IPS-NIHi11 (cell line): ENCODE measurements around the gene CAPN3.
"Not testable (repeated sequence)": the region's sequence is repeated elsewhere in the genome, so short reads cannot be mapped to it uniquely, and the experiment has no call there.

Experiments used
- DNase-seq: peaks from one replicate; pipeline ENCODE4 v3.0.0; 2012; ENCODE audit warnings: mixed read lengths, low spot score

The CAPN3 gene

DNA sequence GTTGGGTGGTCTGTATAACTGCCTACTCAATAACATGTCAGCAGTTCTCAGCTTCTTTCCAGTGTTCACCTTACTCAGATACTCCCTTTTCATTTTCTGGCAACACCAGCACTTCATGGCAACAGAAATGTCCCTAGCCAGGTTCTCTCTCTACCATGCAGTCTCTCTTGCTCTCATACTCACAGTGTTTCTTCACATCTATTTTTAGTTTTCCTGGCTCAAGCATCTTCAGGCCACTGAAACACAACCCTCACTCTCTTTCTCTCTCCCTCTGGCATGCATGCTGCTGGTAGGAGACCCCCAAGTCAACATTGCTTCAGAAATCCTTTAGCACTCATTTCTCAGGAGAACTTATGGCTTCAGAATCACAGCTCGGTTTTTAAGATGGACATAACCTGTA lies at the start of gene CAPN3:
CAPN3 (plus strand) TSS at position 253 of the 400 bp plus-strand sequence. CDS start 305 bp downstream, outside the sequence.
- DNase-seq: no peak

DNA sequence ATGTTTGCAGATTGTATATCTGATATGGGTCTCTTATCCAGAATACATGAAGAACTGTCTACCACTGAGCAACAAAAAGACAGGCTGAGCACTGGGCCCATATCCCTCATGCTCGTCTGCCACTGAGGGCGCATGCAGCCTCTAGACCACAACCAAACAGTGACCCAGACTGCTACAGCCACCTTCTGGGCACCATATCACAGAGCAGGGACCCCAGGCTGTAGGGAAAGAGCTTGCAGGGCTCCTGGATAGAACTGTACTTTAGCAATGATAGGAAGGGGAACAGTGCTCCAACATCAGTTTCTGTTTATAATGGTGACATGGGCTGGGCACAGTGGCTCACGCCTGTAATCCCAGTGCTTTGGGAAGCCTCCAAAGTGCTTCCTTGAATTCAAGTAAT lies 45.8 kb upstream of the CAPN3 start:
- DNase-seq: no peak

DNA sequence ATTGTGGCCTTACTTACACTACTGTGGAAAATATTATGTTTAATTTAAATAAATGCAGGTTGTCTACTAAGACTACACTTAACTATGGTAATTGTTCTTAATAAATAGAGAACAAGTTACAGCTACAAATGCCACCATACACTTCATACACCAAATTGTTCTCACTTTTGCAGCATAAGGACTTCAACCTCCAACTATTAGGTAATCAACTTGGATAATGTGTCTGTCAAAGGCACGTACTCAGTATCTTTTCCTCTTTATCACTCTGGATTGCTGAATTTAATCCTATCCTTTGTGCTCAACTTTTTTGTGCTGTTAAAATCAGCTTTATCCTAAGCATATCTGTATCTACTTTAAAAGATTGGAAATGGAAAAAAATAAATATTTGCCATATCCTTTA lies 44.5 kb upstream of the CAPN3 start:
- DNase-seq: no peak

DNA sequence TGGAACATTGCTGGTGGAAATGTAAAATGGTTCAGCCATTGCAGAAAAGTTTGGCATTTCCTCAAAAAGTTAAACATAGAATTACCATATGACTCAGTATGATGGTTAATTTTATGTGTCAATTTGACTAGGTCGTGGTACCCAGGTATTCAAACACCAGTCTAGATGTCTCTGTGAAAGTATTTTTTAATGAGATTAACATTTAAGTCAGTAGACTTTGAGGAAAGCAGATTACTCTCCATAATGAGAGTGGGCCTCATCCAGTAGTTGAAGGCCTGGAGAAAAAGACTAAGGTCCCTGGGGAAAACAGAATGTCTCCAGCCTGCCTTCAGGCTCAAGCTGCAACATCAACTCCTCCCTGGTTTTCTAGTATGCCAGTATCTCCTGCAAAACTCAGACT lies 43.8 kb upstream of the CAPN3 start:
- DNase-seq: no peak

DNA sequence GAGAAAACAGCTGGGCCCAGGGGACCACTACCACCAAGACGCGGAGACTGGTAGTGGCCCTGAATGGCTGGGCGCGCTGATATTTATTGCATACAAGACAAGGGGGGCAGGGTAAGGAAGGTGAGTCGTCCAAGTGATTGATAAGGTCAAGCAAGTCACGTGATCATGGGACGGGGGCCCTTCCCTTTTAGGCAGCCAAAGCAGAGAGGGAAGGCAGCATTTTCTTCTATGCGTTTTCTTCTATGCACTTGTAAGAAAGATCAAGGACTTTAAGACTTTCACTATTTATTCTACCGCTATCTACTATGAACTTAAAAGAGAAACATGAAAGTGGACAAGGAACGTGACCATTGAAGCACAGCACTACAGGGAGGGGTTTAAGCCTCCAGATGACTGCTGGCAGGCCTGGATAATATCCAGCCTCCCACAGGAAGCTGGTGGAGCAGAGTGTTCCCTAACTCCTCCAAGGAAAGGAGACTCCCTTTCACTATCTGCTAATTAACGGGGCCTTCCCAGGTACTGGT lies 43.0 kb upstream of the CAPN3 start:
- DNase-seq: not testable (repeated sequence)

DNA sequence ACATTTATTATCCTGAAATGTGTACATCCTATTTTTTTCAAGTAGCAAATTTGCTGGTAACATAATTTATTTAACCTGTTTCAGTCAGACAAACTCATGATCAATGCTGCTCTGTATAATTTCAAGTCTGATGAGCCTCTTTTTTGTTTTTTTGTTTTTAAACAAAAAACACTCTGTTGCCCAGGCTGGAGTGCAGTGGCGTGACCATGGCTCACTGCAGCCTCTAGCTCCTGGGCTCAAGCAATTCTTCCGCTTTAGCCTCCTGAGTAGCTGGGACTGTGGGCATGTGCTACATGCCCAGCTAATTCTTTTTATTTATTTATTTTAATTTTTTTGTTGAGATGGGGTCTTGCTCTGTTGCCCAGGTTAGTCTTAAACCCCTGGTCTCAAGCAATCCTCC lies 40.1 kb upstream of the CAPN3 start:
- DNase-seq: no peak

DNA sequence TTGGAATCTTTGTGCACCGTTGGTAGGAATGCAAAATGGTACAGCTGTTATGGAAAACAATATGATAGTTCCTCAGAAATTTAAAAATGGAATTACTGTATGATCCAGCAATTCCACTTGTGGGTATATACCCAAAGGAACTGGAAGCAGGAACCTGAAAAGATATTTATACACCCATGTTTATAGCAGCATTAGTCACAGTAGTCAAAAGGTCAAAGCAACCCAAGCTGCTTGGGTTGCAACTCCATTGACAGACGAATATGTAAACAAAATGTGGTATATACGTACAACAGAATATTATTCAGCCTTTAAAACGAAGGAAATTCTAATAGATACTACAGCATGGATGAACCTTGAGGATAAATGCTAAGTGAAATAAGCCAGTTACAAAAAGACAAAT lies 35.0 kb upstream of the CAPN3 start:
- DNase-seq: no peak

DNA sequence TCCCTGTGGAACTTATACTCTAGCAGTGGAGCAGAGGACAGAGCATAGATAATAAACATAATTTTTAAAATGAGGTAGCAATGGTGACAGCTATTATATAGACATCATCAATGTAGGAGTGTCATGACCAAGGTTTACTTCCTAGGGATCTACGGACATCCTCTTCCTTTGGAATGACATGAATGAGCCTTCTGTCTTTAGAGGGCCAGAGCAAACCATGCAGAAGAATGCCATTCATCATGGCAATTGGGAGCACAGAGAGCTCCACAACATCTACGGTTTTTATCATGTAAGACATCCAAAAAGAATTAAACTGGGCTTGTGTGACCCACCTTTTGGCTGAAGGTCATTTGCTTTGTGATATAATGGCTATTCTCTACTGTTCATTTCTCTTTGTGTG lies 30.1 kb upstream of the CAPN3 start:
- DNase-seq: no peak

DNA sequence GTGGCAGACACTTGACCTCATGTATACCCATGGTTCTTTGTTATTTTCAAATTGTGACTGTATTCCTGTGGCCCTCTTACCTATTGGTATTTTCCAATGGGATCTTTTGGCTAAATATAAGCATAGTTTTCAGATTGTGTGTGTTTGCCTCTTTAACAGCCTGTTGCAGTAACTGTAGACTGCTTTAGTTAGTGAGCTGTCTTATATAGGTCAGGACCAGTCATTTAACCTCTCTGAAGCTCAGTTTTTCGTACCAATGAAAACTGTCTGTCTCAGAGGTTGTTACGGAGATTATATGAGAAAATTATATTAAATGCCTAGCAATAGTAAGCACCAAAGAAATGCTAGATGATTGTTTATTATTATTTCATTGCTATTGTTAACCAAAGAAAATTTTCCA lies 29.3 kb upstream of the CAPN3 start:
- DNase-seq: no peak

DNA sequence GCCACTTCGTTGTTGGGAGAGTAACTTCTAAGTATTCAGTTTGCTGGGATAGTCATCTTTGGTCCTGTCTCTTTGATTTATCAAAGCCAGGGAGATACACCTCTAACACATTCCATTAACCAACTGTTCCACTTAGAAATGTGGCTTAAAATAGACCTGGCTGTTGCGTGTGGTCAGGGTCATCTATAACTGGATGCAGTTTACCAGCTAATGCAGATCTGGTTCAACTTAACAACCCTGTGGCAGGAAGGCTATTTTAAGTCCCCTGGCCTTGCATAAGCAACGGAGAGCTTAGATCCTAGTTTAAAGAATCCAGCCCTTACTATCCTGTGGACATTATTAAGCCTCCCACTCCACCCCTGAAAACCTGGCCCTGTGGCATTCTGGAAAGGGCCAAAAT lies 28.1 kb upstream of the CAPN3 start:
- DNase-seq: no peak

DNA sequence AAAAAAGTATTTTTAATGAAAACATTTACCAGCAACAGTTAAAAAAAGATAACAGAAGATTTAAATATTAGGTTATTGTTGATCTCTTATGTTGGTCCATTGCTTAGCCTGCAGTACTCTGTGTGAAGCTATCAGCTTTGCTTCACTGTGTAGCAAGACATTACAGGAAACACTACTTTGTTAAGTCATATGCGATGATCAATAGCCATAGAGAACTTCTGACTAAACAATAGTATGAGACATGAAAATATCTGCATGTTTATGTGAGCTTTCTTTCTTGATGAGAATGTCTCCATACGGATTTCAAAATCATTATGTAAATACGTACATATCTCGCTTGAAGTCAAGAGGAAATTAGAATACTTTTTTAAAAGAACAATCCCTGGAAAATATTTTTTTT lies 27.0 kb upstream of the CAPN3 start:
- DNase-seq: no peak

DNA sequence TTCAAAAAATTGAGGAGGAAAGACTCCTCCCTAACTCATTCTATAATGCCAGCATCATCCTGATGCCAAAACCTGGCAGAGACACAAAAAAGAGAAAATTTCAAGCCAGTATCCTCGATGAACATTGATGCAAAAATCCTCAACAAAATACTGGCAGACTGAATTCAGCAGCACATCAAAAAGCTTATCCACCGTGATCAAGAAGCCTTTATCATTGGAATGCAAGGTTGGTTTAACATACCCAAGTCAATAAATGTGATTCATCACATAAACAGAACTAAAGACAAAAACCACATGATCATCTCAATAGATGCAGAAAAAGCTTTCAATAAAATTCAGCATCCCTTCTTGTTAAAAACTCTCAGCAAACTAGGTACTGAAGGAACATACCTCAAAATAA lies 24.2 kb upstream of the CAPN3 start:
- no peak for DNase-seq

DNA sequence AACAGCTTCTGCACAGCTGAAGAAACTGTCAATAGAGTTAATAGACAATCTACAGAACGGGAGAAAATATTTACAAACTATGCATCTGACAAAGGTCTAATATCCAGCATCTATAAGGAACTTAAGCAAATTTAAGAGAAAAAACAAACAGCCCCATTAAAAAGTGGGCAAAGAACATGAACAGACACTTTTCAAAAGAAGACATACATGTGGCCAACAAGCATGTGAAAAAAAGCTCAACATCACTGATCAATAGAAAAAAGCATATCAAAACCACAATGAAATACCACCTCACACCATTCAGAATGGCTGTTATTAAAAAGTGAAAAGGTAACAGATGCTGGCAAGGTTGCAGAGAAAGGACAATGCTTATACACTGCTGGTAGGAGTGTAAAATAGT lies 22.7 kb upstream of the CAPN3 start:
- DNase-seq: not testable (repeated sequence)

DNA sequence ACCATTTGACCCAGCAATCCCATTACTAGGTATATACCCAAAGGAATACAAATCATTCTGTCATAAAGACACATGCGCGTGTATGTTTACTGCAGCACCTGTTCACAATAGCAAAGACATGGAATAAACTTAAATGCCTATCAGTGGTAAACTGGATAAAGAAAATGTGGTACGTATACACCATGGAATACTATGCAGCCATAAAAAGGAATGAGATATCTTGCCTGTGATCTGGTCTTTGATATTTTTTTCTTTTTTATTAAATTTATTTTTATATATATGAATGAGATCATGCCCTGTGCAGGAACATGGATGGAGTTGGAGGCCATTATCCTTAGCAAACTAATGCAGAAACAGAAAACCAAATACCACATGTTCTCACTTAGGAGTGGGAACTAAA lies 22.2 kb upstream of the CAPN3 start:
- not testable (repeated sequence) for DNase-seq

DNA sequence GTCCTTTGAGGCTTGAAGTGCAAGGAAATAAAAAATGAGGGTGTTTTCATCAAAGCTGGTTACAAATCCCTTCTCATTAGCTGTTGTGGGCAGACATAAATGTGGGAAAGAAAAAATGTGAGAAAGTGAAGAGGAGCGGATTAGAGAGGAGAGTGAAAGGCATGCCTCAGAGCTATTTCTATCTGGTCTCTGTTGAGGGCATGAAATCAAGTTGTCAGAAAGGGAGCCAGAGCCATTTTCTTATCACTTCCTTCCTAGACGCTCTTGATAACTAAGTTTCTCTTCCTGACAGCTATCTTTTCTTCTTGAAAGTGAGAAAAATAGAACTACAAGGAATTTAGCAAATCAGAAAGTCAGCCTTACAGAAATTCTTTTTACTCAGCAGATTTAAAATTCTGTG lies 20.8 kb upstream of the CAPN3 start:
- DNase-seq: no peak

DNA sequence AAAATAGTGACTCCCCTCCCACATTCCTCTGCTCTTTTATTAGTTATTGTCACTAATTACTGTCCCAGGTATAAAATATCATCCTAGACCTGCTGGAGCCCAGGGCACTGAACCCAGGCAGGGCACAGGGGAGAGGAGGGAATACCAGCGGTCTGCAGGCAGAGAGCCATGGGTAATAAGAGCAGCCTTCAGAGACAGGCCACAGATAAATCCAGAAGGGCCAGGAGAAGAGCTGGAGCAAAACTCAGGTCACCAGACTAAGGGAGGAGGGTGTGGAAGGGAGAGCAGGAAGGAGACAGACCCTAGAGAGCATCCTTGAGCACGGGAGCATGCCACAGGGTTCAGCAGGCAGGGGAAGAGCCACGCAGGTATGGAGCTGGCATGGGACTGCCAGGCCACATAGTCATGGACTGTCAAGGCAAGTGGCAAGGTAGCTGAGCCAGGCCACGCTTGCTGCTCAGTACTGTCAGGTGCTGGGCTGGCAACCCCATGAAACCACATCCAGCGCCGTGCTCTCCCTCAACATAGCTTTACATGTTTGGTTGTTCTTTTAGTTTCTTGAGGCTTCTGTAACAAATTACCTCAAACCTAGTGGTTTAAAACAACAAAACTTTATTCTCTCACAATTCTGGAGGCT lies 15.6 kb upstream of the CAPN3 start:
- DNase-seq: no peak

DNA sequence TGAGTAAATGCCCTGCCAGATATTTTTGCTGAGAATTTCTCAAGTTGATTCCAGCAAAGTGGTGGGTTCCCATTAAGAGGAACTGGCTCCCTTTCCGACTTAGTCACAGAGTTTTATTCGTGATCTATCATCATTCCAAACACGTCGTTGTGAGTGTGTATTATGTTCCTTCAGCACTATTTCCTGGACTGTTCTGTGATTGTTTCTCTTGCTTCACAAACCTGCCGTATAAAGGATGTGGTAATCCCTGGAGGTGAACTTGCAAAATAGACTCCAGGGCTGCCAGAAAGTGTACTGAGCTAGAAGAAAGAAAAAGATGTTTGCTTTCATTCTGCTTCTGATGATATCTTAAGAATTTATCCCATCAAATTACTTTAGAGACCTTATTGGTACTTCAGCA lies 14.5 kb upstream of the CAPN3 start:
- DNase-seq: no peak

DNA sequence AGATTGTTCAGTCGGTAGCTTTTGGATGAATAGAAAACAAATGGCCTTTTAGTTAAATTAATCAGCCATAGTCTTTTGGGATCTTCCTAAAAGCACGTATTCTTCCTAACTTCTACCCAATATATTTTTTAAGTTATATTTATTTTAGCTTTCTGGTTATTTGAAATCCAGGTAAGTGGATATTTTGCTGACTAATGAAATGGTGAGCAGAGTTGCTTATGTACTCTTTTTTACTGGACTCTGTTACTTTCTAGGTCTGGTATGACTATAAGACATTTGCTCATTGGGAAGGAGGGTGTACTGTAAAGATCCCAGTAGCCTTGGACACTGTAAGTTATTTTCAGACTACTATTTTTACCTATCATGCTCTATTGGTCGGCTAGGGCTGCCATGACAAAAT lies 13.8 kb upstream of the CAPN3 start:
- no peak for DNase-seq

DNA sequence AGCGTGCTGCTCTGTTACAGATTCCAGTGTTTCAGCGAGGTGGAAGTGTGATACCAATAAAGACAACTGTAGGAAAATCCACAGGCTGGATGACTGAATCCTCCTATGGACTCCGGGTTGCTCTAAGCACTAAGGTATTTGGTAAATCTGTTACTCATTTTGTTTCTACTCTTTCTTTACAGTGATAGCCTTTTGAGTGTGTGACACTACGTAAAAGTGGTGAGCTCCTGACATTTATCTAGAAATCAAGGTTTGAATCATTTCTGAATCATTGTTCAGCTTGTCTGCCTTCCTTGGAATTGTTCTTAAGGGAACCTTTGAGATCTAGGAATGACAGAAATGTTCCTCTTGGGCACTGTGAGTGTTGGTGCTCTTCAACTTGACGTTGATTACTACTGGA lies 11.2 kb upstream of the CAPN3 start:
- DNase-seq: no peak

DNA sequence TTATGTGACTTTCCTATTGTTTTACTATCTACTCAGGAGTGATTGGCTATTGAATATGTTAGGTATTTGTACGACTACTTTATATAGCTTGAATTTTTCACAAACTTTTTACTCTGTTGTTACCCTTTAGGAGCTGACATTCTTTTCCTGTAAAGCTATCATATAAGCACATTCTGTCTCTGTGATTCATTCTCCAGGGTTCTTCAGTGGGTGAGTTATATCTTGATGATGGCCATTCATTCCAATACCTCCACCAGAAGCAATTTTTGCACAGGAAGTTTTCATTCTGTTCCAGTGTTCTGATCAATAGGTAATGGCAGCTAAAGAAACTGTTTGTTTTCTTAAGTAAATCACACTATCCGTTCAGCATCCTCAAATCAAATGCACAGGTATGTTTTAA lies 10.1 kb upstream of the CAPN3 start:
- no peak for DNase-seq

DNA sequence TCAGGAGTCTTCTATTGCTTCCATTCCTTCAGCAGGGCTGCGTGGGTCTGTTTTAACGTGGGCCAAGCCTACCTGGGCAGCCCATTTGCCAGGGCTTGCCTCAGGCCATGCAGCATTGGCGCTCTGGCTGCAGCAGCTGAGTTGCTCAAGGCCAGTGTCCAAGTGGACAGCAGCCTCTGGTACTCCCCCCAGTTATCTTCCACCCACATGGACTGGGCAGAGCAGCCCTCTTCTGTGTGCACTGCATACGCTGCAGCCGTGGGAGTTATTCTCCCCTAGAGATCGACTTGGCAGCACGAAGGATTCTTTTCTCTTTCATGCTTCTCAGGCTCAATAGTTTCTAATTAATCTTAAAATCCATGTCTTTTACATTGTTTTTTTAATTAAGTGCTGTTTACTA lies 6.9 kb upstream of the CAPN3 start:
- no peak for DNase-seq

DNA sequence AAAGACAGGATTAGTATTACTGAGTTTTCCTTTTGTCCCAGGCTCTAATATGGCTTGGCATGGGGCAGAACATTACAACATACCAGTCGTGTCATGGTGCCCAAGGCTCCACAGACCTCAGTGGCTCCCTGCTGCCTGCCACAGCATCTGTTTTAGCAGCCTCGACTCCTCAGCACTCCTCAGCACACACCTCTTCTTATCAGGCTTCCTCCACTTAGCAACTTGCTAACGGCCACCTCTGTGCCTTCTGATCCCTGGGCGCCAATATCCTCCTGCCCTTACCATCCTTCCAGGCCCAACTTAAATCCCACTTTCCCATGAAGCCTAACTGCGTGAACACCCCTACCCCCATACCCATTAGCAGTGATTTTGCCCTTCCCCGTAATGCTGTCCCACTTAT lies 6.2 kb upstream of the CAPN3 start:
- no peak for DNase-seq

DNA sequence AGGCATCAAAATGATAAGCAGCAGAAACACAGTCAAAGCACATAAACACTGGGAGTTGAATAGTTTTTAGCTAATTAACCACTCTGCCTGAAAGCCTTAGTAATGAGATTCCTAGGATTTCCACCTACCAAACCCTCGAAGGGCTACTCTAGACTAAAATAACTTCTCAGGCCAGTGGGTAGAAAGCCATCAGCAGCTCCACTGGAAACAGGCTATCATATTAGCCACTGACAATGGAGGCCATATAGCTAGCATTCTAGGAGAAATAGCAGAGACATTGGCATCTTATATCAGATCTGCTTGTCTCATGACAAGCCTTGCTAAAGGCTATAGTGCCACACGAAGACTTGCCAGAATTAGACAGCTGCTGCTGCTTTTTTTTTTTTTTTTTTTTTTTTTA lies 4.5 kb upstream of the CAPN3 start:
- no peak for DNase-seq

DNA sequence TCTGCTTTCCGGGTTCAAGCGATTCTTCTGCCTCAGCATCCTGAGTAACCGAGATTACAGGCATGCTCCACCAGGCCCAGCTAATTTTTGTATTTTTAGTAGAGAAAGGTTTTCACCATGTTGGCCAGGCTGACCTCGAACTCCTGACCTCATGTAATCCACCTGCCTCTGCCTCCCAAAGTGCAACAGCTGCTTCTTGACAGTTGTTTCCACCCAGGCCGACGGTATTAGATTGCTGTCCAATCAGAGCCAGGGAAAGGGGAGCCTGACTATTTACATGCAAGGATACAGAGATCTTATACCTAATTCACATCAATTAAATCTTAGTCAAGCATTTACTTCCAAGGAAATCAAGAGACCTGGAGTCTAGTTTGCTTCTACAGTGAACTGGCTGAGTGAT lies 4.0 kb upstream of the CAPN3 start:
- DNase-seq: no peak

DNA sequence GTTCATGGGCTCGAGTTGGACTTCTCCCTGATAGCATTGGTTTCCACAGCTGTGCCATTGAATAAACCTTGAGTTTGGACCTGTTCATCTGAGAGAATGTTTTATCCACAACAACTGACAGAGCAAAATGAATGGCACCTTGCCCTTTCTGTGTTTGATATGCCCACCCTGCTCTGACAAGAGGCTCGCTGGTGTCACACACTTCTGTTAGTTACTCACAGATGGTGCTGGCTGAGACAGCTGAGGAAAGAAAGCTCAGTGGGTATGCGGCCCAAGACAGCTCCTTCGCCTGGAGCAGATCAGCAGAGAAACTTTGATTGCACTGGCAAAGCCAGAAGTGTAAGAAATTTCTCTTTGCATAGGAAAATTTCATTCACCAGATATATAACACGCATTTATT lies 2.5 kb upstream of the CAPN3 start:
- DNase-seq: no peak
